Colonic mucosa (tissue), 4 donors: ENCODE results near the gene GSTM3. TPM values are rescaled to one million over a fixed set of nuclear protein-coding genes. Genes with fewer than 3 reads are reported as not detected.

Experiments used
- DNase-seq: peaks from one replicate; pipeline ENCODE4 v3.0.0-alpha.2; 2020
- H3K27ac ChIP-seq: fragments of 200-600 bp; one replicate; pipeline ENCODE4 v1.8.0; 2021
- H3K27me3 ChIP-seq: fragments of 200-600 bp; one replicate; pipeline ENCODE4 v1.8.0; 2021
- H3K36me3 ChIP-seq: fragments of 200-600 bp; one replicate; pipeline ENCODE4 v1.8.0; 2021
- H3K4me1 ChIP-seq: fragments of 200-600 bp; one replicate; pipeline ENCODE4 v1.8.0; 2021; ENCODE audit warnings: mild to moderate bottlenecking
- H3K4me3 ChIP-seq: fragments of 200-600 bp; one replicate; pipeline ENCODE4 v1.8.0; 2021
- H3K9ac ChIP-seq, 2 donors: one replicate each; pipeline ENCODE4 v1.7.0; 2013; ENCODE audit warnings: control low read depth in 2 of 2, low read depth in 2 of 2, low read length in 2 of 2
- H3K9me3 ChIP-seq: fragments of 200-600 bp; one replicate; pipeline ENCODE4 v1.8.0; 2021
- intact Hi-C: fragments of 100-400 bp; cut with DNase I; formaldehyde crosslinking; loops from one replicate; pipeline ENCODE4 v1.14.1; 2022
- total RNA-seq, 2 donors: library from RNA; stranded (reverse); fragmentation: NEBNext Ultra II Directional in 1 of 2; extraction: Animal tissue kit (Norgen Biotek cat#: 25700) in 1 of 2; gene quantifications; one replicate each; pipeline ENCODE4 v1.2.1, GENCODE V29; 2021
- TF ChIP-seq, protein P1 (sequence below): fragments of 200-600 bp; IDR thresholded peaks from one replicate; pipeline ENCODE4 v1.8.0; 2022; ENCODE audit warnings: antibody characterized with exemption, mild to moderate bottlenecking
- donor health status: healthy.
- donor health status: DM: no; HTN: no; CAD: no.
- donor health status: DM: no; HTN: no; CAD: no.

GSTM3 gene
- total RNA-seq, 2 donors from 2014 or later: 4.9 to 24.6 TPM

DNA sequence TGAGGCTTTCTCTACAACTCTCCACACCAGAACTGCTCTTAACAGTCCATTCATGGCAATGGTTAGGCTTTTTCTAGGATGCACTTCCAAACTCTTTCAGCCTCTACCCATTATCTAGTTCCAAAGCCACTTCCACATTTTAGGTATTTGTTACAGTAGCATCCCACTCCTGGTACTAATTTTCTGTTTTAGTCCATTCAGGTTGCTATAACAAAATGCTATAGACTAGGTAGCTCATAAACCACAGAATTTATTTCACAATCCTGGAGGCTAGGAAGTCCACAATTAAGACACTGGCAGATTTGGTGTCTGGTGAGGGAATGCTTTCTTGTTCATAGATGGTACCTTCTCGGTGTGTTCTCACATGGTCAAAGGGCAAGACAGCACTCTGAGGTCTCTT lies 40.1 kb upstream of the GSTM3 start:
- Histone ChIP-seq H3K27ac (no peak overlapping the region), H3K9ac (no peak overlapping the region)
- intact Hi-C loops: no loop called here

DNA sequence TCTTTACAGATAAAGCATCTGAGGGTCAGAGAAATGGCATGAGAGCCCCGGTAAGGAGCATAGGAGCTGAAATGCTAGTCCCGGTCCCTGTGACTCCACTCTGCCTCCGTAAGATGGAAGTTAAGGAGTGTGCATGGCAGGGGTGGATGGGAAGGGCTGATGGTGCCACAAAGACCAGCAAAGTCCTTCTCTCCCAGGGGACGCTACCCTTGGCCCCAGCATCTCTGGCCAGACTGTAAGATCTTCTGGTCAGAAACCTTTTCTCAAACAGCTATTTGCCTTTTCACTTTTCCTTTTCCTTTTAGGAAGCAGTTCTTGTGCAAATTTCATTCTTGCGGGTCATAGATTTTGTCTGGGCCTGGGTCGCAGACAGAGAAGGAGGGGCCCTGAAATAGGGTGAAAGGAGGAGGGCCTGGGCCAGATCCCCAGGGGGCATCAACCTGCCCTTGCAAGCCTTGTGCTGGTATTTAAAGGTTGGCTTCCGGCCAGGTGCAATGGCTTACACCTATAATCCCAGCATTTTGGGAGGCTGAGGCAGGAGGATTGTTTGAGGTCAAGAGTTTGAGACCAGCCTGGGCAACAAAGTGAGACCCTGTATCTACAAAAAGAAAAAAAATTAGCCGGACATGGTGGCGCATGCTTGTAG lies 37.3 kb upstream of the GSTM3 start:
- Histone ChIP-seq H3K4me3 (no peak overlapping the region), H3K4me1 (no peaks in the 10 kb centered on the region), H3K27ac (no peak overlapping the region), H3K27me3 (no peaks in the 10 kb centered on the region), H3K9ac (no peak overlapping the region), H3K36me3 (no peaks in the 10 kb centered on the region), H3K9me3 (no peaks in the 10 kb centered on the region)
- TF ChIP-seq, protein P1, sequence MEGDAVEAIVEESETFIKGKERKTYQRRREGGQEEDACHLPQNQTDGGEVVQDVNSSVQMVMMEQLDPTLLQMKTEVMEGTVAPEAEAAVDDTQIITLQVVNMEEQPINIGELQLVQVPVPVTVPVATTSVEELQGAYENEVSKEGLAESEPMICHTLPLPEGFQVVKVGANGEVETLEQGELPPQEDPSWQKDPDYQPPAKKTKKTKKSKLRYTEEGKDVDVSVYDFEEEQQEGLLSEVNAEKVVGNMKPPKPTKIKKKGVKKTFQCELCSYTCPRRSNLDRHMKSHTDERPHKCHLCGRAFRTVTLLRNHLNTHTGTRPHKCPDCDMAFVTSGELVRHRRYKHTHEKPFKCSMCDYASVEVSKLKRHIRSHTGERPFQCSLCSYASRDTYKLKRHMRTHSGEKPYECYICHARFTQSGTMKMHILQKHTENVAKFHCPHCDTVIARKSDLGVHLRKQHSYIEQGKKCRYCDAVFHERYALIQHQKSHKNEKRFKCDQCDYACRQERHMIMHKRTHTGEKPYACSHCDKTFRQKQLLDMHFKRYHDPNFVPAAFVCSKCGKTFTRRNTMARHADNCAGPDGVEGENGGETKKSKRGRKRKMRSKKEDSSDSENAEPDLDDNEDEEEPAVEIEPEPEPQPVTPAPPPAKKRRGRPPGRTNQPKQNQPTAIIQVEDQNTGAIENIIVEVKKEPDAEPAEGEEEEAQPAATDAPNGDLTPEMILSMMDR: no peak
- peak; percentile 15 for DNase-seq
- intact Hi-C loops: loop anchor here (1.0 to 5.0 kb wide), 2 partner anchors 134 to 206 kb away; partner anchors contain the start of genes AHCYL1 and CSF1

More for the DNA sequence above, 40.1 kb upstream of the GSTM3 start:
- no peak overlapping the region for H3K4me3 ChIP-seq
- DNase-seq: no peak
- H3K9me3 ChIP-seq: no peaks in the 10 kb centered on the region
- H3K27me3 ChIP-seq: no peaks in the 10 kb centered on the region
- no peaks in the 10 kb centered on the region for H3K4me1 ChIP-seq
- no peaks in the 10 kb centered on the region for H3K36me3 ChIP-seq
- TF ChIP-seq, protein P1: no peak

DNA sequence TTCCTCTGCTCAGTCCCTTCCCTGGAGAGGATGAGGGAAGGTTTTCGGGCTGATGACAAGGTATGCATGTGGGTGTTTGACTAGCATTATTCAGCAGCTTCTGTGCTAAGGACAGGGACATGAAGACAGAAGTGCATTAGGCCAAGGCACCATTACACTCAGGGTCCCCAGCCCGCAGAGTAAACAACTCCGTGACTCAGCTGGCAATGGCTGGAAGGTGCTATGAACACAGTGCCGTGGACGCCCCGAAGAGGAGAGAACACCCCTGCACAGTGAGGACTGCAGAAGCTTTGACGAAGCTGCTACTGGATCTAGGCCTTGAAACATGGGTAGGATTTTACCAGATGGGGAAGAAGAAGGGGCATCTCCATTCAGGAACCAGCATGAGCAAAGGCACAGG lies 36.6 kb upstream of the GSTM3 start:
- Histone ChIP-seq H3K4me3 (no peak overlapping the region), H3K27me3 (no peaks in the 10 kb centered on the region), H3K4me1 (no peaks in the 10 kb centered on the region), H3K27ac (peak overlapping the region; percentile 4), H3K9me3 (no peaks in the 10 kb centered on the region), H3K9ac (no peak overlapping the region), H3K36me3 (no peaks in the 10 kb centered on the region)
- TF ChIP-seq, protein P1: no peak
- intact Hi-C loops: loop anchor here (1.0 to 5.0 kb wide), 2 partner anchors 135 to 207 kb away; partner anchors contain the start of genes AHCYL1 and CSF1
- DNase-seq: peak; percentile 17

DNA sequence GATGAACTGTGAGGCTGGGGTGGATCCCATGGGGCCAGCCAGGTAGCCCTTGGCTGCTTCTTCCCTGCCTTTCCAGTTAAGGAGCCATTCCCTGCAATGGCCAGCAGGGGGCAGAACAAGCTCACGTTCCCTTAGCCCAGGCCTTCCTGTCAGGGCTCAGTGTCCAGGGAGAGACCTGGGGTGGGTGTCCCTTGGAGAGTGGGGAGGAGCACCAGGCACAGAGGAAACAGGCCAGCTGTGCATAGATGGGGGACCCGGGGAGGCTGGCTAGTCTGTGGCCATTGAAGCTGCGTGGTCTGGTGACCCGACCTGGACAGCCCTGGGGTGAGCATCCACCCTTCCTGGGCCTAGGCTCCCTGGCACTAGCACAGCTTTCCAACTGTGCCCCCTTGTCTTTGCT lies 36.1 kb upstream of the GSTM3 start:
- Histone ChIP-seq H3K27me3 (no peaks in the 10 kb centered on the region), H3K4me1 (no peaks in the 10 kb centered on the region), H3K9me3 (no peaks in the 10 kb centered on the region), H3K36me3 (no peaks in the 10 kb centered on the region), H3K4me3 (no peak overlapping the region), H3K27ac (peak overlapping the region; percentile 4), H3K9ac (no peak overlapping the region)
- TF ChIP-seq, protein P1: peak; percentile 96
- peak; percentile 86 for DNase-seq
- intact Hi-C loops: loop anchor here (1.0 to 5.0 kb wide), 2 partner anchors 135 to 207 kb away; partner anchors contain the start of genes AHCYL1 and CSF1

DNA sequence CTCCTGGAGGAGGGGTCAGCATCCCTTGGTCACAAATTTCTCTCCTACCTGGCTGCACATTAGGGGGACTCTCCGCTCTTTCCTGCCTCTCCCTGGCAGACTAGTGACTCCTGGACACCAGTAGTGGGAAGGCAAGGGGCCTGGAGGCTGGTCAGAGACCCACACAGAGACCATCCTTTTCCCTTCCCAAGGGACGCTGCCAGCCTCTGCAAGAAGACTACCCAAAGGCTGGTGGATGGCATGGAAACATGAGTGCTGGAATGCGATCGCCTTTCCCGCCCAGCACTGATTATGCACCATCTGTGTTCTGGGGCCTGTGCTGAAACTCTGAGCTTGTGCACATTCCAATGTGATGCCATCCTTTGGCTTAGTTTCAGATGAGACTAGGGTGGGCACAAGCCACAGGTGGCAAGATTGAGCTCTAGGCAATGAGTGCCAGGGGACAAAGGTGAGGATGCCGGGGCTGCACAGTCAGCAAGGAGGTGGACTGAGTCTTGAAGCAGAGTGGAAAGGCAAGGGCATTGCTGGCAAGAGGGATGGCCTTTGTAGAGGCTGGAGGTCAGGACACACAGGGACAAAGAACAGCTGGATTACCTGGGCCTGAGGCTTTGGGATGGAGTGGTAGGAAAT lies 35.5 kb upstream of the GSTM3 start:
- no peaks in the 10 kb centered on the region for H3K9me3 ChIP-seq
- H3K27ac ChIP-seq: no peak overlapping the region
- intact Hi-C loops: loop anchor here (5.0 kb wide), 1 partner anchor 136 kb away; the partner anchor contains the start of gene CSF1
- no peak overlapping the region for H3K9ac ChIP-seq
- no peaks in the 10 kb centered on the region for H3K4me1 ChIP-seq
- H3K27me3 ChIP-seq: no peaks in the 10 kb centered on the region
- no peak for DNase-seq
- TF ChIP-seq, protein P1: no peak
- H3K36me3 ChIP-seq: no peaks in the 10 kb centered on the region
- no peak overlapping the region for H3K4me3 ChIP-seq
